Thyroid gland (tissue), 4 donors: ENCODE measurements around the gene NEK7.

ENCODE experiments used
- CTCF ChIP-seq, 6 experiments: fragments of 200-600 bp in 3 of 6; fragments of 450-650 bp in 3 of 6; sonication (generic) in 3 of 6; IDR thresholded peaks; one replicate each; pipeline ENCODE4 v1.5.1; 2016 to 2019; ENCODE audit warnings: antibody characterized with exemption in 6 of 6, mild to moderate bottlenecking in 2 of 6, inconsistent platforms in 1 of 6, moderate library complexity in 1 of 6
- POLR2A ChIP-seq, 2 donors: fragments of 450-650 bp; IDR thresholded peaks; one replicate each; pipeline ENCODE4 v1.6.1; 2017; ENCODE audit warnings: antibody characterized with exemption in 2 of 2, mild to moderate bottlenecking in 2 of 2, moderate library complexity in 1 of 2

- TF ChIP-seq POLR2A (IDR thresholded peaks at IDR 0.05) (no peak), CTCF (IDR thresholded peaks at IDR 0.05) (no peak)
These were observed 30.2 kb downstream of the NEK7 start for GRCh38 chr1:198186916-198187580.
